ENCODE data around the gene EPN1.

DNA sequence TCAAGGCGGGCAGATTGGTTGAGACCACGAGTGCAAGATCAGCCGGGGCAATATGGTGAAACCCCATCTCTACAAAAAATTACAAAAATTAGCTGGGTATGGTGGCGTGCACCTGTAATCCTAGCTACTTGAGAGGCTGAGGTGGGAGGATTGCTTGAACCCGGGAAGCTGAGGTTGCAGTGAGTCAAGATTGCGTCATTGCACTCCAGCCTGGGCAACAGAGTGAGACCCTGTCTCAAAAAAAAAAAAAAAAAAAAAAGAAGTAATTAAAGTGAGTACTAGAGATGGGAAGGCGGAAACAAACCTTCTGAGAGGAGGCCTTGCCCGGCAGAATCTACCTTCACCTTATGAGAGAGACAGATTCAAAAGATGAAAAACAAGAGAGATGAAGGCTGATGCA is 48.5 kb downstream of the EPN1 start:
- no peak for TF ChIP-seq POLR2AphosphoS5 (IDR thresholded peaks at IDR 0.05)
- no peak for TF ChIP-seq CTCF (IDR thresholded peaks at IDR 0.05)
